IMR-90 (cell line): ENCODE data around the gene SLC9A6. TPM values are rescaled to one million over a fixed set of nuclear protein-coding genes. Genes with fewer than 3 reads are reported as not detected.

ENCODE experiments used
- ATAC-seq: fragments of 200-7000 bp; cut with Tn5 transposase; 2 replicates; pipeline ENCODE4 v1.9.1; 2020; ENCODE audit warnings: low read depth, mild to moderate bottlenecking, moderate library complexity
- BruUV-seq: library from RNA; stranded (reverse); fragments of 400-500 nt; replicated peaks from 2 replicates; lab custom pipeline; 2021; lab: Mats Ljungman, UMichigan
- CTCF ChIA-PET: fragments of 300-600 bp; formaldehyde crosslinking; extraction: SDS; loops from one replicate; lab custom pipeline; 2021; ENCODE audit warnings: antibody characterized with exemption; lab: Yijun Ruan, JAX
- POLR2A ChIA-PET: fragments of 300-600 bp; sonication (Branson Sonifier 250); formaldehyde crosslinking; loops from one replicate; lab custom pipeline; 2022; ENCODE audit warnings: antibody characterized with exemption; ENCODE audit not compliant: unreplicated experiment; lab: Charles Lee
- DNase-seq: peaks from one replicate; pipeline ENCODE4 v3.0.0; 2013
- H2AFZ ChIP-seq: replicated peaks from 2 replicates; pipeline ENCODE3; 2013; ENCODE audit warnings: low read length, mild to moderate bottlenecking; ENCODE audit not compliant: poor library complexity
- H2AK5ac ChIP-seq: 2 replicates; pipeline ENCODE4 v1.6.1; 2013; ENCODE audit warnings: low read depth, low read length, inconsistent platforms
- H2AK9ac ChIP-seq: replicated peaks from 2 replicates; pipeline ENCODE3; 2013; ENCODE audit warnings: mild to moderate bottlenecking, low read depth, low read length, moderate library complexity; ENCODE audit not compliant: poor library complexity
- H2BK120ac ChIP-seq: 2 replicates; pipeline ENCODE4 v1.6.1; 2013; ENCODE audit warnings: low read depth, low read length, inconsistent platforms
- H2BK15ac ChIP-seq: 3 replicates; pipeline ENCODE4 v1.6.1; 2013; ENCODE audit warnings: low read depth, low read length, inconsistent platforms
- H2BK20ac ChIP-seq: 2 replicates; pipeline ENCODE4 v1.6.1; 2013; ENCODE audit warnings: low read depth, mild to moderate bottlenecking, inconsistent platforms, low read length, moderate library complexity
- H2BK5ac ChIP-seq: 2 replicates; pipeline ENCODE4 v1.6.1; 2013; ENCODE audit warnings: mild to moderate bottlenecking, low read depth, low read length, inconsistent platforms; ENCODE audit not compliant: poor library complexity, severe bottlenecking
- H3K14ac ChIP-seq: replicated peaks from 2 replicates; pipeline ENCODE4 v1.6.1; 2013; ENCODE audit warnings: low read depth, low read length, inconsistent platforms
- H3K18ac ChIP-seq: 2 replicates; pipeline ENCODE4 v1.6.1; 2013; ENCODE audit warnings: low read depth, low read length, control low read depth
- H3K23ac ChIP-seq: 2 replicates; pipeline ENCODE4 v1.6.1; 2013; ENCODE audit warnings: low read depth, low read length, inconsistent platforms
- H3K27ac ChIP-seq: 2 replicates; pipeline ENCODE4 v1.5.1; 2013; ENCODE audit warnings: mild to moderate bottlenecking, control low read depth, low read length; ENCODE audit not compliant: insufficient read depth
- H3K27me3 ChIP-seq: 2 replicates; pipeline ENCODE4 v1.6.1; 2013; ENCODE audit warnings: low read length; ENCODE audit not compliant: control insufficient read depth, insufficient read depth
- H3K36me3 ChIP-seq: 2 replicates; pipeline ENCODE4 v1.6.1; 2013; ENCODE audit warnings: low read length, mixed read lengths; ENCODE audit not compliant: control insufficient read depth, insufficient read depth
- H3K4ac ChIP-seq: 2 replicates; pipeline ENCODE4 v1.6.1; 2013; ENCODE audit warnings: low read depth, low read length, inconsistent platforms
- H3K4me1 ChIP-seq: 2 replicates; pipeline ENCODE4 v1.6.1; 2013; ENCODE audit warnings: low read length, mixed read lengths; ENCODE audit not compliant: control insufficient read depth, insufficient read depth
- H3K4me2 ChIP-seq: 2 replicates; pipeline ENCODE4 v1.6.1; 2013; ENCODE audit warnings: low read depth, mild to moderate bottlenecking, control low read depth, low read length, moderate library complexity
- H3K4me3 ChIP-seq: 2 replicates; pipeline ENCODE4 v1.5.1; 2013; ENCODE audit warnings: low read depth, mild to moderate bottlenecking, control low read depth, low read length, moderate library complexity; ENCODE audit not compliant: insufficient read depth
- H3K56ac ChIP-seq: 2 replicates; pipeline ENCODE4 v1.6.1; 2013; ENCODE audit warnings: low read length, inconsistent platforms; ENCODE audit not compliant: insufficient read depth; ENCODE audit errors: extremely low read depth
- H3K79me1 ChIP-seq, 2 experiments: 2 replicates each; pipeline ENCODE4 v1.6.1; 2013; ENCODE audit warnings: low read length in 2 of 2, inconsistent platforms in 1 of 2, low read depth in 1 of 2
- H3K9ac ChIP-seq: 2 replicates; pipeline ENCODE4 v1.6.1; 2013; ENCODE audit warnings: low read depth, low read length, control low read depth
- H3K9me1 ChIP-seq: 2 replicates; pipeline ENCODE4 v1.6.1; 2013; ENCODE audit warnings: low read length, inconsistent platforms; ENCODE audit not compliant: insufficient read depth
- H3K9me3 ChIP-seq: 2 replicates; pipeline ENCODE4 v1.6.1; 2013; ENCODE audit warnings: low read length; ENCODE audit not compliant: control insufficient read depth, insufficient read depth
- H4K20me1 ChIP-seq: 2 replicates; pipeline ENCODE4 v1.6.1; 2013; ENCODE audit warnings: low read length, inconsistent platforms; ENCODE audit not compliant: insufficient read depth
- H4K5ac ChIP-seq: 2 replicates; pipeline ENCODE4 v1.6.1; 2013; ENCODE audit warnings: mild to moderate bottlenecking, low read depth, low read length, control low read depth
- H4K8ac ChIP-seq, 2 experiments: 2 replicates each; pipeline ENCODE4 v1.6.1; 2013; ENCODE audit warnings: low read depth in 2 of 2, low read length in 2 of 2, control low read depth in 1 of 2, inconsistent platforms in 1 of 2
- H4K91ac ChIP-seq: 2 replicates; pipeline ENCODE4 v1.6.1; 2013; ENCODE audit warnings: low read depth, low read length, inconsistent platforms; ENCODE audit not compliant: insufficient read depth
- MAFK ChIP-seq: IDR thresholded peaks from 2 replicates; pipeline ENCODE4 v1.6.1; 2012; ENCODE audit warnings: low read depth, low read length, improper control_type of control experiment
- NFE2L2 ChIP-seq: fragments of 150-350 bp; IDR thresholded peaks from 2 replicates; pipeline ENCODE4 v1.6.1; 2016; ENCODE audit warnings: low read depth, mild to moderate bottlenecking, low read length
- RAD21 ChIP-seq: IDR thresholded peaks from 2 replicates; pipeline ENCODE4 v1.6.1; 2012; ENCODE audit warnings: low read length, improper control_type of control experiment
- WGBS, 2 experiments: methylation state at CpG; one replicate each; pipeline versions ENCODE4 v1.1.5 to v1.1.7; 2013; ENCODE audit warnings: missing lambda C conversion rate in 2 of 2; ENCODE audit not compliant: insufficient read length in 1 of 2; ENCODE audit errors: extremely low coverage in 2 of 2; 5-methylcytosine and 5-hydroxymethylcytosine counted together
- dilution Hi-C: fragments of 300-500 bp; cut with HindIII; formaldehyde crosslinking; loops from one replicate; pipeline ENCODE4 v1.14.3; 2018; ENCODE audit warnings: low sequenced_read_pairs; ENCODE audit not compliant: unreplicated experiment
- in situ Hi-C: fragments of 300-500 bp; cut with MboI; formaldehyde crosslinking; loops from 3 replicates; pipeline ENCODE4 v1.14.3; 2019; ENCODE audit warnings: low sequenced_read_pairs, inconsistent platforms, mixed read lengths
- intact Hi-C: fragments of 100-400 bp; cut with micrococcal nuclease; formaldehyde crosslinking; loops from 2 replicates; pipeline ENCODE4 v1.10.0; 2022
- polyA plus RNA-seq, 3 experiments: library from polyadenylated mRNA; depleted of rRNA; stranded (reverse); fragments of >200 nt; gene quantifications; 2 replicates each; pipeline ENCODE4 v1.2.3, GENCODE V29; 2012; ENCODE audit warnings: low replicate concordance in 1 of 3
- total RNA-seq: library from RNA; depleted of rRNA; stranded (reverse); fragments of >200 nt; gene quantifications from 2 replicates; pipeline ENCODE4 v1.2.3, GENCODE V29; 2012
- TF ChIP-seq, protein P1 (sequence below): conservative IDR thresholded peaks from 2 replicates; pipeline ENCODE4 v1.5.1; 2012; ENCODE audit warnings: mild to moderate bottlenecking, low read depth, low read length, improper control_type of control experiment

SLC9A6 gene
- total and polyA plus RNA-seq, 2 of the 4 experiments (the other 2 are of a cell fraction) = 6.9 to 19.0 TPM

DNA sequence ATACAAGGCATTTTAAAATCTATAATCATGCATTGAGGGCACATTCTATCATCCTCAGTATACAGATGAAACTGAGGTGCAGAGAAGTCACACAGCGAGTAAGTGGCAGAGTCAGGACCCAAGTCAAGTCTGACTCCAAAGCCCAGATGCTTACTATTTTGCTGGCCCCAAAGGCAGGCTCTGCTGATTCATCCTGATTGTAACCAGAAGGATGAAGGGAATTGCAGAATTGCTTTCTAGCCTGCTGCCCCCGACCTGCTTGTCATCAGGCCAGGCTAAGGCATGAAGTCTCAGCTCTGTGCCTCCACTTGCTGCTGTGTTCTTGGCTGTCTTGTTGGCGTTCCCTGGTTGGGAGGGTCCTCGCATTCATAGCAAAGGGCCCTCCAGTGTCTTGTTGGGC lies 62.7 kb downstream of the SLC9A6 start:
- Histone ChIP-seq H2BK20ac (no peak overlapping the region), H4K20me1 (no peaks in the 10 kb centered on the region), H2AFZ (no peak overlapping the region), H3K9me1 (peaks cover 4% of the 10 kb centered on the region; the same call in 1 of the 2 replicates), H2AK9ac (no peak overlapping the region), H2BK15ac (no peak overlapping the region), H3K27ac (no peak overlapping the region), H4K8ac (no peak overlapping the region), H2BK5ac (no peak overlapping the region), H4K5ac (no peak overlapping the region), H3K9ac (no peak overlapping the region), H3K23ac (no peak overlapping the region), H3K18ac (no peak overlapping the region), H3K56ac (no peak overlapping the region), H3K9me3 (no peaks in the 10 kb centered on the region), H2AK5ac (no peak overlapping the region), H3K4me1 (peaks cover 6% of the 10 kb centered on the region), H3K79me1 (no peaks in the 10 kb centered on the region), H3K4ac (no peak overlapping the region), H2BK120ac (no peak overlapping the region), H3K36me3 (no peaks in the 10 kb centered on the region), H4K91ac (no peak overlapping the region), H3K14ac (no peak overlapping the region), H3K4me3 (no peak overlapping the region), H3K4me2 (no peak overlapping the region), H3K27me3 (peaks cover 2% of the 10 kb centered on the region; the same call in 1 of the 2 replicates)
- POLR2A ChIA-PET = no interaction called here
- DNase-seq = peak; percentile 55
- in situ Hi-C loops (no loop called here), intact Hi-C loops (no loop called here), dilution Hi-C loops (no loop called here)
- CTCF ChIA-PET = no interaction called here
- TF ChIP-seq NFE2L2 (peak; percentile 27; the same call in 1 of the 2 replicates), MAFK (0 out of 2 replicates have a peak, but pooled peaks have one; percentile 25), RAD21 (no peak)
- TF ChIP-seq, protein P1, sequence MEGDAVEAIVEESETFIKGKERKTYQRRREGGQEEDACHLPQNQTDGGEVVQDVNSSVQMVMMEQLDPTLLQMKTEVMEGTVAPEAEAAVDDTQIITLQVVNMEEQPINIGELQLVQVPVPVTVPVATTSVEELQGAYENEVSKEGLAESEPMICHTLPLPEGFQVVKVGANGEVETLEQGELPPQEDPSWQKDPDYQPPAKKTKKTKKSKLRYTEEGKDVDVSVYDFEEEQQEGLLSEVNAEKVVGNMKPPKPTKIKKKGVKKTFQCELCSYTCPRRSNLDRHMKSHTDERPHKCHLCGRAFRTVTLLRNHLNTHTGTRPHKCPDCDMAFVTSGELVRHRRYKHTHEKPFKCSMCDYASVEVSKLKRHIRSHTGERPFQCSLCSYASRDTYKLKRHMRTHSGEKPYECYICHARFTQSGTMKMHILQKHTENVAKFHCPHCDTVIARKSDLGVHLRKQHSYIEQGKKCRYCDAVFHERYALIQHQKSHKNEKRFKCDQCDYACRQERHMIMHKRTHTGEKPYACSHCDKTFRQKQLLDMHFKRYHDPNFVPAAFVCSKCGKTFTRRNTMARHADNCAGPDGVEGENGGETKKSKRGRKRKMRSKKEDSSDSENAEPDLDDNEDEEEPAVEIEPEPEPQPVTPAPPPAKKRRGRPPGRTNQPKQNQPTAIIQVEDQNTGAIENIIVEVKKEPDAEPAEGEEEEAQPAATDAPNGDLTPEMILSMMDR = no peak
- ATAC-seq = peak; percentile 69
- WGBS, 2 experiments = 40% methylated on average over 1 of the region's 4 CpGs; no CpG with 5 or more reads in 1 of the 2 experiments
- no TSS peak for BruUV-seq
